ENCODE data around the gene PEX11A. TPM values are rescaled to one million over a fixed set of nuclear protein-coding genes. Genes with fewer than 3 reads are reported as not detected.

The PEX11A gene
- total and polyA plus RNA-seq, 2 of the 8 experiments (the other 6 are each of a cell fraction or from before 2014, with no cell fraction given) = 2.9 to 3.0 TPM

DNA sequence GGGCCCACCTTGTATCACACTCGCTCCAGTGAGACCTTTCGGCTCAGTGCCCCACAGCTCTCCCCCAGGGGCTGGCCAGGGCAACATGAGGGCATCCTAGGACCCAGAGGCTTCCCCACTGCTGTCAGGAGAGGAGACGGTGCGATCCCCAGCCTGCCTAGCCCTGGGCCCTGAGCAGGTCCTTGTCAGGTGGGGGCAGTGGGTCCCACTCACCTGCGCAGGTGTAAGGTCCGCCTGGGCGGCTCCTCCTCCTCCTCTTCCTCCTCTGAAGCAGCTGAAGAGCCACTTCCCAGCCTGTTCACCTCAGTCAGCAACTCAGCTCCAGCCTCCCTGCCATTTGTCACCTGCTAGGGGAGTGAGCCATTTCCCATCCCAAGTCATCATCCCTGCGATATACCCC is 44.9 kb downstream of the PEX11A start (continued):
- TF ChIP-seq RXRA (IDR thresholded peaks at IDR 0.05; ENCODE audit: insufficient read depth, low read depth, low read length) (no peak), EGR1 (IDR thresholded peaks at IDR 0.05; ENCODE audit: borderline replicate concordance, low read depth, low read length) (no peak), KDM4A (IDR thresholded peaks at IDR 0.05; ENCODE audit: low read depth, low read length, severe bottlenecking) (no peak), JUND (IDR thresholded peaks at IDR 0.05; ENCODE audit: low read length) (no peak), SP4 (IDR thresholded peaks at IDR 0.05; ENCODE audit: low read length) (no peak)
